HS-5 (cell line): ENCODE data around the gene GABRR3.

Experiments
- DNase-seq: peaks from one replicate; pipeline ENCODE4 v3.0.0-alpha.2; 2012; ENCODE audit warnings: low read depth

The GABRR3 gene

GRCh38 chr3:97988784-97989568 is 46.1 kb downstream of the GABRR3 start:
- DNase-seq: no peak

GRCh38 chr3:97987306-97987705 is 47.8 kb downstream of the GABRR3 start:
- no peak for DNase-seq

- DNase-seq: no peak
Measured at GRCh38 chr3:97983933-97984491, 51.1 kb downstream of the GABRR3 start.

- DNase-seq: no peak
Measured at GRCh38 chr3:97981886-97982285, 53.2 kb downstream of the GABRR3 start.

- DNase-seq: no peak
Measured at GRCh38 chr3:97979610-97980009, 55.5 kb downstream of the GABRR3 start.

- DNase-seq: no peak
Measured at GRCh38 chr3:97975466-97975865, 59.6 kb downstream of the GABRR3 start.

- no peak for DNase-seq
Measured at GRCh38 chr3:97974996-97975395, 60.1 kb downstream of the GABRR3 start.

- DNase-seq: no peak
Measured at GRCh38 chr3:97972976-97973375, 62.1 kb downstream of the GABRR3 start.

GRCh38 chr3:97971679-97972567 is 63.2 kb downstream of the GABRR3 start, which contains the start of gene RIOX2:
Gene RIOX2 (minus strand): TSS chr3:97972431. CDS start chr3:97967593, 4,838 bp downstream.
- DNase-seq: peak; percentile 26

- no peak for DNase-seq
Measured at GRCh38 chr3:97970956-97971620, 64.0 kb downstream of the GABRR3 start.

- DNase-seq: no peak
Measured at GRCh38 chr3:97970156-97970555, 65.0 kb downstream of the GABRR3 start.

GRCh38 chr3:97969541-97969940 is 65.6 kb downstream of the GABRR3 start:
- DNase-seq: no peak

- DNase-seq: no peak
Measured at GRCh38 chr3:97968376-97968775, 66.7 kb downstream of the GABRR3 start.

GRCh38 chr3:97967966-97968365 is 67.1 kb downstream of the GABRR3 start:
- no peak for DNase-seq

GRCh38 chr3:97960993-97961766 is 73.9 kb downstream of the GABRR3 start:
- DNase-seq: no peak

- DNase-seq: no peak
Measured at GRCh38 chr3:97960551-97960950, 74.6 kb downstream of the GABRR3 start.

GRCh38 chr3:97959872-97960271 is 75.2 kb downstream of the GABRR3 start:
- no peak for DNase-seq

GRCh38 chr3:97958796-97959195 is 76.3 kb downstream of the GABRR3 start:
- DNase-seq: no peak

GRCh38 chr3:97958396-97958795 is 76.7 kb downstream of the GABRR3 start:
- no peak for DNase-seq

GRCh38 chr3:97957617-97958311 is 77.4 kb downstream of the GABRR3 start:
- no peak for DNase-seq

- no peak for DNase-seq
Measured at GRCh38 chr3:97956051-97956450, 79.1 kb downstream of the GABRR3 start.
